NT2/D1 (cell line): ENCODE results near the gene CTNNA2.

Experiments
- DNase-seq: peaks from one replicate; pipeline ENCODE4 v3.0.0-alpha.2; 2011; ENCODE audit warnings: low read depth, low spot score
- H3K27me3 ChIP-seq: 2 replicates; pipeline ENCODE4 v1.6.0; 2011; ENCODE audit warnings: mild to moderate bottlenecking; ENCODE audit not compliant: insufficient read length, insufficient read depth
- H3K36me3 ChIP-seq: 2 replicates; pipeline ENCODE4 v1.6.1; 2011; ENCODE audit warnings: mild to moderate bottlenecking, low read length, mixed read lengths; ENCODE audit not compliant: insufficient read depth, insufficient read length
- H3K4me1 ChIP-seq: 2 replicates; pipeline ENCODE4 v1.5.1; 2011; ENCODE audit not compliant: insufficient read depth, insufficient read length
- H3K4me3 ChIP-seq: 2 replicates; pipeline ENCODE4 v1.5.1; 2011; ENCODE audit warnings: low read depth; ENCODE audit not compliant: insufficient read length
- H3K9ac ChIP-seq: 2 replicates; pipeline ENCODE4 v1.6.0; 2011; ENCODE audit warnings: low read depth; ENCODE audit not compliant: insufficient read length
- H3K9me3 ChIP-seq: 2 replicates; pipeline ENCODE4 v1.5.1; 2011; ENCODE audit warnings: mild to moderate bottlenecking, low read length; ENCODE audit not compliant: insufficient read depth
- SUZ12 ChIP-seq: IDR thresholded peaks from 2 replicates; pipeline ENCODE4 v1.6.1; 2011; ENCODE audit not compliant: insufficient read length, insufficient read depth; ENCODE audit errors: extremely low read depth
- YY1 ChIP-seq: IDR thresholded peaks from 2 replicates; pipeline ENCODE4 v1.6.1; 2011; ENCODE audit not compliant: insufficient read length, insufficient read depth
- ZNF274 ChIP-seq: IDR thresholded peaks from 2 replicates; pipeline ENCODE4 v1.6.1; 2011; ENCODE audit warnings: mild to moderate bottlenecking, low read depth, low read length

Gene CTNNA2

GRCh38 chr2:79832511-79833234, 319.8 kb downstream of the CTNNA2 start:
- Histone ChIP-seq H3K9me3 (no peaks in the 10 kb centered on the region), H3K9ac (no peak overlapping the region), H3K27me3 (no peaks in the 10 kb centered on the region), H3K4me3 (no peak overlapping the region), H3K36me3 (no peaks in the 10 kb centered on the region), H3K4me1 (no peaks in the 10 kb centered on the region)
- TF ChIP-seq YY1 (no peak), ZNF274 (no peak), SUZ12 (no peak)
- DNase-seq = peak; percentile 66

GRCh38 chr2:79833235-79833878, 320.5 kb downstream of the CTNNA2 start:
- no peak for TF ChIP-seq ZNF274
- no peak for TF ChIP-seq SUZ12

GRCh38 chr2:79835911-79836310, 323.1 kb downstream of the CTNNA2 start:
- Histone ChIP-seq H3K27me3 (no peaks in the 10 kb centered on the region), H3K4me1 (no peaks in the 10 kb centered on the region), H3K4me3 (no peak overlapping the region), H3K9ac (no peak overlapping the region), H3K36me3 (no peaks in the 10 kb centered on the region), H3K9me3 (no peaks in the 10 kb centered on the region)
- TF ChIP-seq SUZ12 (no peak), ZNF274 (no peak), YY1 (no peak)
- DNase-seq = no peak

More at GRCh38 chr2:79833235-79833878, 320.5 kb downstream of the CTNNA2 start:
- DNase-seq = no peak
- Histone ChIP-seq H3K9ac (no peak overlapping the region), H3K27me3 (no peaks in the 10 kb centered on the region), H3K9me3 (no peaks in the 10 kb centered on the region), H3K4me1 (no peaks in the 10 kb centered on the region), H3K4me3 (no peak overlapping the region), H3K36me3 (no peaks in the 10 kb centered on the region)

DNA sequence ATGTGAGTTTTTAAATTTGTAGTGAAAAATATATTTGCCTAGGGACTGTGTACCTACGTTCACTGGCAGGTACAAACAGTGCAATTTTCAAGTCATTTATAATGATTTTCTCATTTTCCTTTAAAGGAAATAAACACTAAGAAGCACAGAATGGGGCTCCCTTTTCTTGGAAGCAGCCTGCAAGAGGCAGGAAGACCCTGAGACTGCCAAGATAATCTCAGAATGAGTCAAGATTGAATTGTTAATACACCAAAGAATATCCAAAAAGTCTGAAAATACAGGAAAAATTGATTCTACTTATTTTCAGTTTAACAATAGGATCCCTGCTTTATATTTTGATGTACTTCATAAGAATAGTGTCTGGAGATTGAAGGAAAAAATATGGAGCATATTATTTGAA, 331.2 kb downstream of the CTNNA2 start:
- Histone ChIP-seq H3K9me3 (no peaks in the 10 kb centered on the region), H3K4me1 (no peaks in the 10 kb centered on the region), H3K36me3 (no peaks in the 10 kb centered on the region), H3K27me3 (no peaks in the 10 kb centered on the region), H3K4me3 (no peak overlapping the region), H3K9ac (no peak overlapping the region)
- TF ChIP-seq ZNF274 (no peak), YY1 (no peak), SUZ12 (no peak)
- no peak for DNase-seq

- no peak for TF ChIP-seq SUZ12
- no peak for TF ChIP-seq YY1
- no peak for TF ChIP-seq ZNF274
Measured at GRCh38 chr2:79846878-79847277, 334.0 kb downstream of the CTNNA2 start.

DNA sequence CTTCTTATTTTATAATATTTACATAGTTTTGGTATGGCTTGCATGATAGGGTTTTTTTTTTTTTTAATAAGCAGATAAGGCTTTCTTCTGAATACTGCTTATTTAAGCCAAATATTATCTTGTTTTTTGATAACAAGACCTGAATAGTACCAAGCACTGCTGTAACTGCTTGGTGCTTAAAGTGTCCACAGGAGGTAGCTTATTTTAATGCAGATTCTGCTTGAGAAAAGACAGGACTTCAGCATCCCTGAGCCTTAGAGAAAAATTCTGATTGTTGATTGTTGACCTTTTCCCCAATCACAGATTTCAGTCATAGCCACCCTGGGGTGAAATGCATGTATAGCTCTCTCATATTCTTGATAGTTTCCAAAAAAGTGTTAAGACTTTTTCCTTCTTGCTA, 336.4 kb downstream of the CTNNA2 start:
- no peaks in the 10 kb centered on the region for H3K27me3 ChIP-seq
- H3K4me1 ChIP-seq = no peaks in the 10 kb centered on the region
- DNase-seq = peak; percentile 25
- no peaks in the 10 kb centered on the region for H3K36me3 ChIP-seq
- TF ChIP-seq ZNF274 (no peak), SUZ12 (no peak), YY1 (no peak)
- H3K9me3 ChIP-seq = no peaks in the 10 kb centered on the region
- no peak overlapping the region for H3K9ac ChIP-seq
- no peak overlapping the region for H3K4me3 ChIP-seq

More at GRCh38 chr2:79846878-79847277, 334.0 kb downstream of the CTNNA2 start:
- no peak for DNase-seq
- Histone ChIP-seq H3K9ac (no peak overlapping the region), H3K9me3 (no peaks in the 10 kb centered on the region), H3K4me1 (no peaks in the 10 kb centered on the region), H3K27me3 (no peaks in the 10 kb centered on the region), H3K36me3 (no peaks in the 10 kb centered on the region), H3K4me3 (no peak overlapping the region)

- no peak for DNase-seq
- H3K4me1 ChIP-seq = no peaks in the 10 kb centered on the region
- H3K27me3 ChIP-seq = no peaks in the 10 kb centered on the region
- H3K4me3 ChIP-seq = no peak overlapping the region
- TF ChIP-seq ZNF274 = no peak
- TF ChIP-seq SUZ12 = no peak
- no peak for TF ChIP-seq YY1
- H3K9me3 ChIP-seq = no peaks in the 10 kb centered on the region
- no peak overlapping the region for H3K9ac ChIP-seq
- no peaks in the 10 kb centered on the region for H3K36me3 ChIP-seq
Measured at GRCh38 chr2:79849949-79850348, 337.1 kb downstream of the CTNNA2 start.
